ENCODE results near the gene PCCB.

The PCCB gene

GRCh38 chr3:136276049-136276755 is 26.1 kb downstream of the PCCB start:
- DNase-seq (ENCODE audit: low read depth): no peak
- TF ChIP-seq CTCF (IDR thresholded peaks at IDR 0.05; ENCODE audit: low read length, missing control alignments): no peak
- no peak overlapping the region for H3K4me3 ChIP-seq (replicated peaks; ENCODE audit: low read depth, low read length)

- no peak for TF ChIP-seq CTCF (IDR thresholded peaks at IDR 0.05; ENCODE audit: low read length, missing control alignments)
- no peak for DNase-seq (ENCODE audit: low read depth)
- no peak overlapping the region for H3K4me3 ChIP-seq (replicated peaks; ENCODE audit: low read depth, low read length)
Measured at GRCh38 chr3:136277115-136277514, 27.0 kb downstream of the PCCB start.

- TF ChIP-seq CTCF (IDR thresholded peaks at IDR 0.05; ENCODE audit: low read length, missing control alignments): no peak
- no peak overlapping the region for H3K4me3 ChIP-seq (replicated peaks; ENCODE audit: low read depth, low read length)
- no peak for DNase-seq (ENCODE audit: low read depth)
Measured at GRCh38 chr3:136277634-136278033, 27.5 kb downstream of the PCCB start.

GRCh38 chr3:136279092-136279491 is 29.0 kb downstream of the PCCB start:
- DNase-seq (ENCODE audit: low read depth): no peak
- no peak overlapping the region for H3K4me3 ChIP-seq (replicated peaks; ENCODE audit: low read depth, low read length)
- no peak for TF ChIP-seq CTCF (IDR thresholded peaks at IDR 0.05; ENCODE audit: low read length, missing control alignments)

GRCh38 chr3:136280961-136281360 is 30.8 kb downstream of the PCCB start:
- H3K4me3 ChIP-seq (replicated peaks; ENCODE audit: low read depth, low read length): no peak overlapping the region
- DNase-seq (ENCODE audit: low read depth): no peak
- no peak for TF ChIP-seq CTCF (IDR thresholded peaks at IDR 0.05; ENCODE audit: low read length, missing control alignments)

GRCh38 chr3:136281966-136282520 is 31.9 kb downstream of the PCCB start:
- peak; percentile 20 for DNase-seq (ENCODE audit: low read depth)
- no peak for TF ChIP-seq CTCF (IDR thresholded peaks at IDR 0.05; ENCODE audit: low read length, missing control alignments)
- H3K4me3 ChIP-seq (replicated peaks; ENCODE audit: low read depth, low read length): no peak overlapping the region

- DNase-seq (ENCODE audit: low read depth): no peak
- TF ChIP-seq CTCF (IDR thresholded peaks at IDR 0.05; ENCODE audit: low read length, missing control alignments): no peak
- no peak overlapping the region for H3K4me3 ChIP-seq (replicated peaks; ENCODE audit: low read depth, low read length)
Measured at GRCh38 chr3:136283627-136284026, 33.5 kb downstream of the PCCB start.
